HCT116 (cell line): ENCODE measurements around the gene CTBS. TPM values are rescaled to one million over a fixed set of nuclear protein-coding genes. Genes with fewer than 3 reads are reported as not detected.
A peak's percentile ranks its signal among the peaks of the same experiment; 100 is the strongest.

Experiments used
- ATAC-seq: fragments of 200-7000 bp; cut with Tn5 transposase; 2 replicates; pipeline ENCODE4 v1.9.1; 2020; ENCODE audit warnings: mild to moderate bottlenecking, moderate library complexity
- BruUV-seq: library from RNA; stranded (reverse); fragments of 400-500 nt; replicated peaks from 2 replicates; lab custom pipeline; 2021; lab: Mats Ljungman, UMichigan
- CTCF ChIA-PET: fragments of 300-600 bp; sonication (Branson Sonifier 250); formaldehyde crosslinking; loops from one replicate; lab custom pipeline; 2021; ENCODE audit warnings: antibody characterized with exemption; lab: Charles Lee
- POLR2A ChIA-PET: fragments of 300-600, 350-600 bp; sonication (Branson Sonifier 250); formaldehyde crosslinking; loops from one replicate; lab custom pipeline; 2021; ENCODE audit warnings: antibody characterized with exemption; lab: Charles Lee
- RAD21 ChIA-PET, 2 experiments: fragments of 300-600 bp; sonication (Branson Sonifier 250); formaldehyde crosslinking; loops; one replicate each; lab custom pipeline; 2023; ENCODE audit warnings: low total read pairs in 2 of 2; ENCODE audit not compliant: uncharacterized antibody in 2 of 2, unreplicated experiment in 2 of 2, low non-redundant PET in 1 of 2; lab: Charles Lee
- DNase-seq: peaks from one replicate; pipeline ENCODE4 v3.0.0-alpha.2; 2010; ENCODE audit warnings: low read depth, low spot score
- H2AFZ ChIP-seq: fragments of 200-600 bp; shearing (Covaris generic), sonication (generic); 2 replicates; pipeline ENCODE4 v1.6.1; 2017; ENCODE audit warnings: low read depth, mixed run types, mixed read lengths, antibody characterized with exemption, low read length; ENCODE audit not compliant: poor library complexity, severe bottlenecking
- H3K27ac ChIP-seq: 2 replicates; pipeline ENCODE4 v1.5.1; 2012; ENCODE audit warnings: low read depth, low read length
- H3K27me3 ChIP-seq: fragments of 200-600 bp; sonication (generic); 2 replicates; pipeline ENCODE4 v1.6.1; 2016; ENCODE audit warnings: mixed run types, low read length, mixed read lengths; ENCODE audit not compliant: insufficient read depth
- H3K36me3 ChIP-seq, 2 experiments: fragments of 200-500 bp in 1 of 2; fragments of 200-600 bp in 1 of 2; sonication (Bioruptor generic) in 1 of 2; sonication (generic) in 1 of 2; 2 replicates each; pipeline versions ENCODE4 v1.5.1 to v1.6.1; 2014 to 2016; ENCODE audit warnings: low read length in 2 of 2, inconsistent platforms in 1 of 2, mixed read lengths in 1 of 2, mixed run types in 1 of 2; ENCODE audit not compliant: insufficient read depth in 2 of 2, control insufficient read depth in 1 of 2
- H3K4me1 ChIP-seq, 2 experiments: fragments of 200-600 bp in 1 of 2; sonication (generic) in 1 of 2; 2 replicates each; pipeline versions ENCODE4 v1.5.1 to v1.6.1; 2012 to 2017; ENCODE audit warnings: low read length in 2 of 2, inconsistent platforms in 1 of 2, mild to moderate bottlenecking in 1 of 2, mixed read lengths in 1 of 2, mixed run types in 1 of 2, moderate library complexity in 1 of 2; ENCODE audit not compliant: insufficient read depth in 2 of 2, control insufficient read depth in 1 of 2
- H3K4me2 ChIP-seq: fragments of 200-600 bp; sonication (generic); 2 replicates; pipeline ENCODE4 v1.6.1; 2017; ENCODE audit warnings: mixed run types, low read length, mixed read lengths
- H3K4me3 ChIP-seq, 2 experiments: fragments of 200-600 bp in 1 of 2; sonication (generic) in 1 of 2; replicated peaks in 1 of 2; 2 replicates each; pipeline ENCODE4 v1.5.1; 2011 to 2016; ENCODE audit warnings: low read length in 2 of 2, control low read depth in 1 of 2, low read depth in 1 of 2, mild to moderate bottlenecking in 1 of 2, mixed read lengths in 1 of 2, mixed run types in 1 of 2
- H3K79me2 ChIP-seq: fragments of 200-600 bp; sonication (generic); 2 replicates; pipeline ENCODE4 v1.6.1; 2017; ENCODE audit warnings: mild to moderate bottlenecking, mixed run types, low read length, moderate library complexity, mixed read lengths; ENCODE audit not compliant: insufficient read depth
- H3K9ac ChIP-seq: fragments of 200-600 bp; sonication (generic); 2 replicates; pipeline ENCODE4 v1.6.1; 2016; ENCODE audit warnings: low read length, mixed read lengths
- H3K9me2 ChIP-seq: fragments of 200-600 bp; sonication (generic), shearing (Covaris generic); 2 replicates; pipeline ENCODE4 v1.6.1; 2017; ENCODE audit warnings: mixed run types, mild to moderate bottlenecking, moderate library complexity; ENCODE audit not compliant: insufficient read depth
- H3K9me3 ChIP-seq, 2 experiments: fragments of 200-500 bp in 1 of 2; fragments of 200-600 bp in 1 of 2; sonication (Bioruptor generic) in 1 of 2; sonication (generic) in 1 of 2; 2 replicates each; pipeline ENCODE4 v1.6.1; 2014 to 2017; ENCODE audit warnings: low read length in 2 of 2, mixed read lengths in 2 of 2, inconsistent platforms in 1 of 2, low read depth in 1 of 2, mild to moderate bottlenecking in 1 of 2, mixed run types in 1 of 2, moderate library complexity in 1 of 2; ENCODE audit not compliant: control insufficient read depth in 1 of 2, insufficient read depth in 1 of 2
- H4K20me1 ChIP-seq: fragments of 200-600 bp; sonication (generic), shearing (Covaris generic); 2 replicates; pipeline ENCODE4 v1.6.1; 2017; ENCODE audit warnings: mixed run types, mild to moderate bottlenecking, moderate library complexity; ENCODE audit not compliant: insufficient read depth
- ATF3 ChIP-seq: IDR thresholded peaks from 2 replicates; pipeline ENCODE4 v1.6.1; 2012
- CBX3 ChIP-seq: IDR thresholded peaks from 2 replicates; pipeline ENCODE4 v1.6.1; 2012; ENCODE audit warnings: low read depth
- MAX ChIP-seq: IDR thresholded peaks from 2 replicates; pipeline ENCODE4 v1.6.1; 2012
- POLR2AphosphoS5 ChIP-seq: IDR thresholded peaks from 2 replicates; pipeline ENCODE4 v1.6.1; 2011; ENCODE audit warnings: mild to moderate bottlenecking, low read depth, low read length, moderate library complexity
- SIN3A ChIP-seq: IDR thresholded peaks from 2 replicates; pipeline ENCODE4 v1.6.1; 2012; ENCODE audit warnings: low read depth
- SRF ChIP-seq: IDR thresholded peaks from 2 replicates; pipeline ENCODE4 v1.6.1; 2012; ENCODE audit warnings: low read depth
- ZBTB33 ChIP-seq: IDR thresholded peaks from 2 replicates; pipeline ENCODE4 v1.6.1; 2011; ENCODE audit warnings: mild to moderate bottlenecking, low read length, moderate library complexity; ENCODE audit not compliant: insufficient replicate concordance; ENCODE audit errors: extremely low read depth
- intact Hi-C: fragments of 100-400 bp; cut with micrococcal nuclease; formaldehyde crosslinking; loops from 2 replicates; pipeline ENCODE4 v1.10.0; 2022
- total RNA-seq: library from RNA; stranded (reverse); gene quantifications from one replicate; pipeline ENCODE4 v1.2.1, GENCODE V29; 2021; ENCODE audit not compliant: unreplicated experiment

CTBS gene
- total RNA-seq, 1 experiment from 2014 or later: 19.5 TPM

GRCh38 chr1:84619383-84620102 is 45.3 kb upstream of the CTBS start (continued):
- TF ChIP-seq ATF3 (no peak), CBX3 (no peak), MAX (peak; percentile 54), SIN3A (0 out of 2 replicates have a peak, but pooled peaks have one; percentile 5), POLR2AphosphoS5 (0 out of 2 replicates have a peak, but pooled peaks have one; percentile 21)

GRCh38 chr1:84617349-84617748 is 43.1 kb upstream of the CTBS start:
- intact Hi-C loops: no loop called here
- no peaks in the 10 kb centered on the region for H4K20me1 ChIP-seq
- no peaks in the 10 kb centered on the region for H3K79me2 ChIP-seq
- H3K9ac ChIP-seq: no peak overlapping the region
- H3K36me3 ChIP-seq: no peaks in the 10 kb centered on the region
- no peak overlapping the region for H3K4me3 ChIP-seq
- no peaks in the 10 kb centered on the region for H3K9me2 ChIP-seq
- H3K4me1 ChIP-seq: peaks cover 18 to 25% of the 10 kb centered on the region in 2 experiments
- ChIA-PET POLR2A (no interaction called here), RAD21 (no interaction called here)
- no peaks in the 10 kb centered on the region for H3K27me3 ChIP-seq
- H3K27ac ChIP-seq: no peak overlapping the region
- no peak overlapping the region for H2AFZ ChIP-seq
- DNase-seq: no peak
- BruUV-seq: no TSS peak
- TF ChIP-seq CBX3: no peak
- no peak for TF ChIP-seq SRF
- TF ChIP-seq ZBTB33: no peak
- TF ChIP-seq, all 23 proteins: peak for 0
- CTCF ChIA-PET: no interaction called here
- ATAC-seq: no peak
- H3K9me3 ChIP-seq: peaks cover 3 to 15% of the 10 kb centered on the region in 2 experiments; a peak in 2 of 4 replicates
- H3K4me2 ChIP-seq: no peak overlapping the region
